ENCODE results near the gene GNGT1.

The GNGT1 gene

GRCh38 chr7:93937818-93938217, 31.5 kb downstream of the GNGT1 start:
- in situ Hi-C loops (cut with MboI; ENCODE audit: low pct_unique_long_range_greater_than_20kb, low sequenced_read_pairs, unreplicated experiment) = no loop called here
- DNase-seq (ENCODE audit: low spot score) = no peak
- TF ChIP-seq, protein P1, sequence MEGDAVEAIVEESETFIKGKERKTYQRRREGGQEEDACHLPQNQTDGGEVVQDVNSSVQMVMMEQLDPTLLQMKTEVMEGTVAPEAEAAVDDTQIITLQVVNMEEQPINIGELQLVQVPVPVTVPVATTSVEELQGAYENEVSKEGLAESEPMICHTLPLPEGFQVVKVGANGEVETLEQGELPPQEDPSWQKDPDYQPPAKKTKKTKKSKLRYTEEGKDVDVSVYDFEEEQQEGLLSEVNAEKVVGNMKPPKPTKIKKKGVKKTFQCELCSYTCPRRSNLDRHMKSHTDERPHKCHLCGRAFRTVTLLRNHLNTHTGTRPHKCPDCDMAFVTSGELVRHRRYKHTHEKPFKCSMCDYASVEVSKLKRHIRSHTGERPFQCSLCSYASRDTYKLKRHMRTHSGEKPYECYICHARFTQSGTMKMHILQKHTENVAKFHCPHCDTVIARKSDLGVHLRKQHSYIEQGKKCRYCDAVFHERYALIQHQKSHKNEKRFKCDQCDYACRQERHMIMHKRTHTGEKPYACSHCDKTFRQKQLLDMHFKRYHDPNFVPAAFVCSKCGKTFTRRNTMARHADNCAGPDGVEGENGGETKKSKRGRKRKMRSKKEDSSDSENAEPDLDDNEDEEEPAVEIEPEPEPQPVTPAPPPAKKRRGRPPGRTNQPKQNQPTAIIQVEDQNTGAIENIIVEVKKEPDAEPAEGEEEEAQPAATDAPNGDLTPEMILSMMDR (IDR thresholded peaks at IDR 0.05; ENCODE audit: extremely low read depth, insufficient read depth, missing control alignments) = no peak

DNA sequence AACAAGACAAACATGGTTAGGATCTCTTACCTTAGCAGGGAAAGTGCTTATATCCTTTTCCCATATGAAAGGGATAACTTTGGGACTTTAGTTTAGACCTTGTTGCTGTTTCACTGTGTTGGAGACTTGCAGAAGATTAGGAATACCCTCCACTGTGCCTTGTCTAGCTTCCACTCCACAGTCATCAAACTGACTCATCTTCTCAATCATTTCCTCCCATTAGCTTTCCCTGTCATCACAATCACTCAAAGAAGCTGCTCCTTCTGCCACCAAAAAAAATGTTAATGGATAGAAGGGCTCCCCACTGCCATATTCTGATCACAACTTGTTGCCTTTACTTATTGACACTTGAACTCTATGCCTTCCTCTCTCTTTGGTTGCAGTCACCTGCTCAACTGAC, 31.9 kb downstream of the GNGT1 start:
- TF ChIP-seq, protein P1 (IDR thresholded peaks at IDR 0.05; ENCODE audit: extremely low read depth, insufficient read depth, missing control alignments) = no peak
- in situ Hi-C loops (cut with MboI; ENCODE audit: low pct_unique_long_range_greater_than_20kb, low sequenced_read_pairs, unreplicated experiment) = no loop called here
- DNase-seq (ENCODE audit: low spot score) = no peak

DNA sequence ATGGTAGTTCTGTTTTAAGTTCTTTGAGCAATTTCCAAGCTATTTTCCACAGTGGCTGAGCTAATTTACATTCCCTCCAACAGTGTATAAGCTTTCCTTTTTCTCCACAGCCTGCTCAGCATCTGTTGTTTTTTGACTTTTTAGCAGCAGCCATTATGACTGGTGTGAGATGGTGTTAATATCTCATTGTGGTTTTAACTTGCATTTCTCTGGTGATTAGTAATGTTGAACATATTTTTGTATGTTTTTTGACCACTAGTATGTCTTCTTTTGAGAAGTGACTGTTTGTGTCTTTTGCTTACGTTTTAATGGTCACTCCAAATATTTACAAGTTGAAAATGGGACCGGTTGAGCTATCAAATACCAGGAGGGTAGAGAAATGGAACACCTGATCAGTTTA, 35.6 kb downstream of the GNGT1 start:
- in situ Hi-C loops (cut with MboI; ENCODE audit: low pct_unique_long_range_greater_than_20kb, low sequenced_read_pairs, unreplicated experiment) = no loop called here
- TF ChIP-seq, protein P1 (IDR thresholded peaks at IDR 0.05; ENCODE audit: extremely low read depth, insufficient read depth, missing control alignments) = no peak
- DNase-seq (ENCODE audit: low spot score) = no peak

GRCh38 chr7:93943816-93944540, 37.6 kb downstream of the GNGT1 start:
- no peak for DNase-seq (ENCODE audit: low spot score)
- TF ChIP-seq, protein P1 (IDR thresholded peaks at IDR 0.05; ENCODE audit: extremely low read depth, insufficient read depth, missing control alignments) = no peak
- in situ Hi-C loops (cut with MboI; ENCODE audit: low pct_unique_long_range_greater_than_20kb, low sequenced_read_pairs, unreplicated experiment) = no loop called here

- DNase-seq (ENCODE audit: low spot score) = no peak
- in situ Hi-C loops (cut with MboI; ENCODE audit: low pct_unique_long_range_greater_than_20kb, low sequenced_read_pairs, unreplicated experiment) = no loop called here
- TF ChIP-seq, protein P1 (IDR thresholded peaks at IDR 0.05; ENCODE audit: extremely low read depth, insufficient read depth, missing control alignments) = no peak
These were observed 38.3 kb downstream of the GNGT1 start for GRCh38 chr7:93944673-93945072.

GRCh38 chr7:93945083-93945482, 38.7 kb downstream of the GNGT1 start:
- in situ Hi-C loops (cut with MboI; ENCODE audit: low pct_unique_long_range_greater_than_20kb, low sequenced_read_pairs, unreplicated experiment) = no loop called here
- TF ChIP-seq, protein P1 (IDR thresholded peaks at IDR 0.05; ENCODE audit: extremely low read depth, insufficient read depth, missing control alignments) = no peak
- no peak for DNase-seq (ENCODE audit: low spot score)

Data from GM13977 (cell line).